NCI-H146 treated with DMSO at 0.1 percent for 48 hours (cell line): Measurements from ENCODE around the gene FBXO46.

ENCODE experiments used
- DNase-seq: peaks from one replicate; lab custom pipeline; 2025; ENCODE audit not compliant: unreplicated experiment; lab: John Stamatoyannopoulos, UW

The FBXO46 gene

DNA sequence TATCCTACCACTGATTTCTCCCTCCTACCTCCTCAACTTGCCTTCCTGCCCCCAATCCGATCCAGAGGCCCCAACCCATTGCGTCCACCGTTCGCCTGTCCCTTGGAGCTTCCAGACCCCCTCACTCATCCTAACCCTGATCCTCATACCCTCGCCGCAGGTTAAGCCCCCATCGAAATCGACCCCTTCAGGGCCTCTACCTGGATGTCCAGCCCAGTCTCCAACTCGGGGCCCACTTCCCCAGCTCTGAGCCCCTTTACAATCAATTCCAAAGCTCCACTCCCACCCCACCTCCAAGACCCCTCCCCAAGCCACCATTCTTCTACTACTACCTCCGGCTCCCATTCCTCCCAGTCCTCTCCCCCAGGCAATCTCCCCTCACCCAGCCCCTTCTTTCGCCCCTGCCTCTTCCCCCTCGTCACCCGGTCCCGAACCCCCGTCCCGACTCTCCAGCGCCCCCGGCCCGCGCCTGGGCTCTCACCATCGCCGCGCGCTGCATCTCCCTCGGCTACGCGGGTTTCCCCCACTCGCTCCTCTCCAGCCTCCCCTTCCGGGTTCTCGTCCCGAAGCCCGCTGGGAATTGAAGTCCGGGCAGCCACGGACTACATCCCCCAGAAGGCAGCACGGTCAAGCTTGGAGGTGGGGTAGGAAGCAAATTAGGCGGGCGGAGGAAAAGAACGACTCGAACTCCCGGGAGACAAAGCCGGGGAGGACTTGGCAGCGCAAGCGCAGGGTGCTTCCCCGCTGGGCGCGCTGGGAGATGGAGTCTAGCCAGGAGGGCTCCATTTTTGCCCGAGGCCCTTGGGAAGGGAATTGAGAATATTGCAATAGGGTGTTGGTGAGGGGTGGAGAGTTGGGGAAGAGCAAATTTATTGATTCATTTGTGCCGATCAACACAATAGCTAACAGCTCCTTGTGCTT is at the start of gene FBXO46:
TSS of gene FBXO46 (minus strand) at position 529 of the 921 bp plus-strand sequence. CDS start 17,401 bp downstream, outside the sequence.
- peak; percentile 99 for DNase-seq

- no peak for DNase-seq
Observed at GRCh38 chr19:45780146-45780447, 49.4 kb upstream of the FBXO46 start.

- DNase-seq, result peak; percentile 76
Observed at GRCh38 chr19:45779231-45780145, 48.8 kb upstream of the FBXO46 start.

GRCh38 chr19:45778010-45778661 is 47.4 kb upstream of the FBXO46 start:
- DNase-seq, result no peak

DNA sequence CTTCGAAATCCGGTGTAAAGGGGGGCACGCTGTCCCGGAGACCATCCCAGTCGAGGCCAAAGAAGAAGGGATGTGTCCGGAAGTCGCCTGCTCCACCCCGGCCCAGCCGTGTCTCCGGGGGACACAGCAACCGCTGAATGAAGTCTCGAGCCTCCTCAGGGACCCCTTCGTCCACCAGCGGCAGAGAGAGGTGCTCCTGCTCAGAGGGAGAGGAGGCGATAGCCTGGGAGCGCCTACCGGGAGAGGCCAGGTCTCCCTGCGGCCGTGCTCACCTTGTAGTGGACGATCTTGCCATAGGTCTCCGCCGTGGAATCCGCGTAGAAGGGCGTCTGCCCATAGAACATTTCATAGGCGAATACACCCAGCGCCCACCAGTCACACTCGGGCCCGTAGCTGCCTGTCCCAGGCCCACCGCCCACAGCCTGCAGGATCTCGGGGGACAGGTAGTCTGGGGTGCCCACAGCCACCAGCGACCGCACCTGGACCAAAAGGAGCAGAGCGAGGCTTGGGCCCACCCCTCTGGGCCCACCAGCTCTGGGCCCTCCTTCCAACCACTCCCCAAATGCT is 46.8 kb upstream of the FBXO46 start:
- no peak for DNase-seq

DNA sequence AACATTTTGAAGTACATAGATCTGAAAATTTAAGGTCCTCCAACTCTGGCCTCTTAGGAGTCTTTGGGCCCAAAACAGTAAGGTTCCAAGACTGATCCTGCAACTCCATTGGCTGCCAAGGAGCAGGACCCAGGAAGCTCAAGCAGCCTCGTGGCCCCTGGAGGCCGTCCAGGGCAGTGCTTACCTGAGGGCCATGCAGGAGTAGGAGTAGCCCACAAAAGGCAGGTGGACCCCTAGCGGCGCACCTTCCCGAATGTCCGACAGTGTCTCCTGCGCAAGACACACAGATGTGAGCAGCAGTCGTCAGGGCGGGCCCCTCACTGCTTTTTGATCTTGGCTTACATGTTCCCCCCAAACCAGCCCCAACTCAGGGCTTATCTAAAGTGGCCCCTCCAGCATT is 44.1 kb upstream of the FBXO46 start:
- no peak for DNase-seq

DNA sequence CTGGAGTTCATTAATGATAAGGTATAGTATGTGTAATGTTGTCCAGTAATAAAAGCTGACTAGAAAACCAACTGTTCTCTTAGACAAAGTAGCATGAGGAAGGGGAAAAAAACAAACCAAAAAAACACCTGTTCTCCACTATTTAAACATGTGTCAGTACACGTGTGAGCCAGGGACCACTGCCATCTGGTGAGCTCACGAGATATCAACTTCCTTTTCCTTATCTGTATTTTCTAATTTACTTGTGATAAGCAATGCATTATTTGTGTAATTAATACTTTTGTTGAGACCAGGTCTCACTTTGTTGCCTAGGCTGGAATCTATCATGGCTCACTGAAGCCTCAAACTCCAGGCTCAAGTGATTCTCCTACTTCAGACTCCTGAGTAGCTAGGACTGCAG is 42.7 kb upstream of the FBXO46 start:
- DNase-seq, result no peak

DNA sequence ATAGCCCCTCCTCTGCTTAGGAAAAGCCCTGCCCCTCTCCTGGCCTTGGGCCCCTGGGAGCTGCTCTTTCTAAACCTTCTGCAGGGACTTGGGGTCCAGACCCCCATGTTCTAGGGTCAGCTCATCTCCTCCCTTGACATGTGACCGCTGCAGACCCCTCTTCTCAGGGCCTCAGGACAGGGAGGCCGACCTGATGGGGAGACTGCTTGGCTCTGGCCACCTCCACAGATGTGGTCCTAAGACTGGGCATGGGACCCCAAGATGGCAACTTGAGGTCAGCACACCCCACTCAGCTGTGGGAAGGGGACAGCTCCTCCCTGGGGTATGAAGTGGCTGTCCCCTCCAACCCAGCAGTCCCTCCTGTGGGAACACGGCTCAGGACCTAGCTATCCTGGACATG is 42.2 kb upstream of the FBXO46 start:
- DNase-seq, result no peak

- no peak for DNase-seq
Observed at GRCh38 chr19:45772130-45772840, 41.6 kb upstream of the FBXO46 start.

DNA sequence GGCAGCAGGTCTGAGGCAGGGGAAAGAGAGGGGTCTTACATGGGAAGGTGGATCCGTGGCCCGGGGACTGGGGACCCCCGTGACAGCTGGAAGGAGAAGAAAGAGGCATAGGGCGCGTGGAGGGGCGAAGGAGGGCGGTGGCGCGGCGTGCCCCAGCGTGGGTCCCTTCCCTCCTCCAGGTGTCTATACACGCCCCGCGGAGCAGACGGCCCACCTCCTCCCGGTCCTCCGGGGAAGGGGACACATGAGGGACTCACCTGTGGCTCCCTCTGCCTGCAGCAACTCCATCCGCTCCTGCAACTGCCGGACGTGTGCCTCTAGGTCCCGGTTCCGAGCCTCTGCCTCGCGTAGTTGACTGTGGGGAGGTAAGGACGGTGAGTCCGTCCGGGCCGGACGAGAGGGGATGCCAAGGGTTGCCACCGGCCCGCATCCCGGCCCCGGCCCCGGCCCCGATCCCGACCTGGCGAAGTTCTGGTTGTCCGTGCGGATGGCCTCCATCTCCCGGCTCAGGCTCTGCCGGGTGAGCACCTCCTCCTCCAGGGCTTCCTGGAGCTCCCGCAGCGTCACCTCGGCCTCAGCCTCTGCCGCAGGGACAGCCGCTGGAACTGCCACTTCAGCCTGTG is 40.7 kb upstream of the FBXO46 start:
- DNase-seq, result no peak

DNA sequence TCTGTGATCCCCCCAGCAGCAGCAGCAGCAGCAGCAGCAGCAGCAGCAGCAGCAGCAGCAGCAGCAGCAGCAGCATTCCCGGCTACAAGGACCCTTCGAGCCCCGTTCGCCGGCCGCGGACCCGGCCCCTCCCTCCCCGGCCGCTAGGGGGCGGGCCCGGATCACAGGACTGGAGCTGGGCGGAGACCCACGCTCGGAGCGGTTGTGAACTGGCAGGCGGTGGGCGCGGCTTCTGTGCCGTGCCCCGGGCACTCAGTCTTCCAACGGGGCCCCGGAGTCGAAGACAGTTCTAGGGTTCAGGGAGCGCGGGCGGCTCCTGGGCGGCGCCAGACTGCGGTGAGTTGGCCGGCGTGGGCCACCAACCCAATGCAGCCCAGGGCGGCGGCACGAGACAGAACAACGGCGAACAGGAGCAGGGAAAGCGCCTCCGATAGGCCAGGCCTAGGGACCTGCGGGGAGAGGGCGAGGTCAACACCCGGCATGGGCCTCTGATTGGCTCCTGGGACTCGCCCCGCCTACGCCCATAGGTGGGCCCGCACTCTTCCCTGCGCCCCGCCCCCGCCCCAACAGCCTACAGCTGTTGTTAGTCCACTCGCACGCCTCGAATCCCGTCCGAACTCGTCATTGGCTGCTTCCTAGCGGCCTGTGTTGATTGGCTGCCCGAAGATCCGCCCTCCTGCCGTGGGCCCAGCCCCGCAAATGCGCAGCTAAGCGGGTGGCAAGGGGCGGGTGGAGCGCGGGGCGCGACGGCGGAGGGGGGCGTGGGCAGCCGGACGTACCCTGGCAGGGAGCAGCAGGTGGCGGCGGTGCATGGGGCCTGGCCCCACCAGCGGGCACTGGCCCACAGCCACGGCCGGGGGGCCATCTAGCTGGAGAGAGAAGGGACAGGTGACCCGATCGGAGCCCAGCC is 39.8 kb upstream of the FBXO46 start:
- peak; percentile 96 for DNase-seq

DNA sequence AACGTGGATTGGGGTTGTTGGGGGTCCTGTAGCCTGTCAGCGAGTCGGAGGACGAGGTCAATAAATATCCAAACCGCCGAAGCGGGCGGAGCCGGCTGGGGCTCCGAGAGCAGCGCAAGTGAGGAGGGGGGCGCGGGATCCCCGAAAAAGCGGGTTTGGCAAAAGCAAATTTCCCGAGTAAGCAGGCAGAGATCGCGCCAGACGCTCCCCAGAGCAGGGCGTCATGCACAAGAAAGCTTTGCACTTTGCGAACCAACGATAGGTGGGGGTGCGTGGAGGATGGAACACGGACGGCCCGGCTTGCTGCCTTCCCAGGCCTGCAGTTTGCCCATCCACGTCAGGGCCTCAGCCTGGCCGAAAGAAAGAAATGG is 39.1 kb upstream of the FBXO46 start:
- DNase-seq, result no peak

DNA sequence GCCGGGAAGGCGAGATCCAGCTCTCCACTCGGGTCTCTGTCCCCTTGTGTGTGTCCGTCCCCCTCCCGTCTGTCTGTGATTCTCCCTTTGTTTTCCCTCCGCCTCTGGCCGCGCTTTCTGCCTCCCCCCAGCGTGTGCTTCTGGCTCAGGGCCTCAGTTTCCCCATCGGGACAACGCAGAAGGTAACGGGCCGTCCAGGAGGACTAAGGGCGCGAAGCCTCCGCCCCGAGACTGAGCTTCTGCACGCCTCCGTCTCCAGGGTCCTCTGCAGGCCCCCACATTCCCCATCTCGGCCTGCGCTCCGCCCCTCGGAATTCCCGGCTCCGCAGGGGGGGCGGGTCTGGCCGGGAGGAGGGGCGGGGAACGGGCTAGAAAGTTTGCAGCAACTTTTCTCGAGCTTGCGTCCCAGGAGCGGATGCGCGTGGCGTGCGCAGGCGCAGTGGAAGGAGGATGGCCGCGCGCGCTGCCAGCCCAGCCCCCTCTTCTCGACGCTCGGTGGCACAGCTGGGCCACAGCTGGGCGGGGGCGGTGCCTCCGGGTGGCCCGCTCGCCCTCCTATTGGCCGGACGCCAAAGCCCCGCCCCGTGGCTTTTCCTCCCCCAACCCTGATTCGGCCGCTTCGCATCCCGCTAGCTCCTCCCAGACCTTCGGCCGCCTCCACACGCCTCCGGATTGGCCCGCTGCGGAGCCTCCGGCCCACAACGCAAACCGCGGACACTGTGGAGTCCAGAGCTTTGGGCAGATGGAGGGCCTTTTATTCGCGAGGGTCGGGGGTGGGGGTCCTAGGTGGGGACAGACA is 38.5 kb upstream of the FBXO46 start, which contains the start of gene SIX5:
TSS of gene SIX5 (minus strand) at position 269 of the 799 bp plus-strand sequence. CDS start 408 bp downstream, outside the sequence.
- DNase-seq, result peak; percentile 88

DNA sequence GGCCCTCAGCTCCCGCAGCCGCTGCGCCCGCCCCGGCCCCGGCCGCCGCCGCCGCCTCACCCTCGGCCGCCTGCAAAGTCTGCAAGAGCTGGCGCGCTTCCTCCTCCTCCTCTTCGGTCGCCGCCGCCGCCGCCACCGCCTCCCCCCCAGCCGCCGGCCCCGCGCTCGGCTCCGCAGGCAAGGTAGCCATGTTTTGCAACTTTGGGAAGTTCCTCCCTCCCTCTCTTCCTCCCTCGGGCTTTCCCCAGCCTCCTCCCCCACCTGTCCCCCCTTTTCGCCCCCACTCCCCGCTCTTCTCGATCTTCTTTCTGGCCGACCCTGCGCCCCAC is 37.9 kb upstream of the FBXO46 start:
- DNase-seq, result no peak

GRCh38 chr19:45767881-45768654 is 37.4 kb upstream of the FBXO46 start:
- DNase-seq, result no peak

DNA sequence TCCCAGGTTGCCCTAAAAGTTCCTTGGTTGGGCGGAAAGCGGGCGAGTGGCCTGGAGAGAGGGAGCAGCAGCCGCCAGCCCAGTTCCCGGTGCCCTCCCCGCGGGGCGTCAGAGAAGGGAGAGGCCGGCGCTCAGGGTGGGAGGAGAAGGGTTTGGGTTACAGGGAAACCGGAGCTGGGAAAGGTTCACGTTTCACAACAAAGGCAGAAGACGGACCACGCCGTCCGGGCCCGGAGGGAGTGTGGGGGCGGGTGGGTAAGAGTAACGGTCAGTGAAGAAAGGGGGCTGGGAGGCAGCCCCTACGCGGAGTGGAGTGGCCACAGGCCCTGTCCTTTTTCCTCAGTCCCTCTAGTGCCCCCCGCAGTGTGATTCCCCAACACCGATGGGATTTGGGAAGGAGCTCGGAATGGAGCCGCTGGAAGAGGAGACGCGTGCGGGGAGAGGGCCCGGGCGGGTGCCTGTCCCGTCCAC is 36.7 kb upstream of the FBXO46 start:
- no peak for DNase-seq

- no peak for DNase-seq
Observed at GRCh38 chr19:45766869-45767346, 36.2 kb upstream of the FBXO46 start.
